ENCODE measurements around the gene SHISA6. TPM values are rescaled to one million over a fixed set of nuclear protein-coding genes. Genes with fewer than 3 reads are reported as not detected.

Gene SHISA6
- total RNA-seq, 4 donors from 2014 or later: 0.13 to 8.8 (median 0.32) TPM

DNA sequence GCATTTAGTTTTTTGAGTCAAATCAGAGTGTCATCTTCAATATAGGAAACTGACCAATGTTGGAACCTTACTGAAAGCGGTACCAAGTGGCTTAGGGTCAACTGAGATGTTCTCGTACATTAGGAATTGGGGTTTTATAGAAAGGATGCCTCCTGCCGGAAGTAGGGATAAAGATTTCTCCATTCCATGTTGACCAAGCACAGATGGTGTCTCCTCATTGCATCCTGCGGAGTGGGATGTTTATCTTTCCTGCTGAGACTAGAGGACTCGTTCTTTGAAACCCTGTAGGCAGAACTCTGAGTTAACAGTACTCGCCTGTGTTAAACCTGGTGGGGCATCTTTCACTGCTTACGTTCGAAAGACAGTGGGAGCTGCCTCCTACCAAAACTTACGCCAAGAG, 1.4 kb downstream of the SHISA6 start:
- TF ChIP-seq, protein P1, sequence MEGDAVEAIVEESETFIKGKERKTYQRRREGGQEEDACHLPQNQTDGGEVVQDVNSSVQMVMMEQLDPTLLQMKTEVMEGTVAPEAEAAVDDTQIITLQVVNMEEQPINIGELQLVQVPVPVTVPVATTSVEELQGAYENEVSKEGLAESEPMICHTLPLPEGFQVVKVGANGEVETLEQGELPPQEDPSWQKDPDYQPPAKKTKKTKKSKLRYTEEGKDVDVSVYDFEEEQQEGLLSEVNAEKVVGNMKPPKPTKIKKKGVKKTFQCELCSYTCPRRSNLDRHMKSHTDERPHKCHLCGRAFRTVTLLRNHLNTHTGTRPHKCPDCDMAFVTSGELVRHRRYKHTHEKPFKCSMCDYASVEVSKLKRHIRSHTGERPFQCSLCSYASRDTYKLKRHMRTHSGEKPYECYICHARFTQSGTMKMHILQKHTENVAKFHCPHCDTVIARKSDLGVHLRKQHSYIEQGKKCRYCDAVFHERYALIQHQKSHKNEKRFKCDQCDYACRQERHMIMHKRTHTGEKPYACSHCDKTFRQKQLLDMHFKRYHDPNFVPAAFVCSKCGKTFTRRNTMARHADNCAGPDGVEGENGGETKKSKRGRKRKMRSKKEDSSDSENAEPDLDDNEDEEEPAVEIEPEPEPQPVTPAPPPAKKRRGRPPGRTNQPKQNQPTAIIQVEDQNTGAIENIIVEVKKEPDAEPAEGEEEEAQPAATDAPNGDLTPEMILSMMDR (IDR thresholded peaks at IDR 0.05): no peak
- no peak for ATAC-seq (ENCODE audit: low FRiP score)
- DNase-seq (ENCODE audit: low spot score): no peak

DNA sequence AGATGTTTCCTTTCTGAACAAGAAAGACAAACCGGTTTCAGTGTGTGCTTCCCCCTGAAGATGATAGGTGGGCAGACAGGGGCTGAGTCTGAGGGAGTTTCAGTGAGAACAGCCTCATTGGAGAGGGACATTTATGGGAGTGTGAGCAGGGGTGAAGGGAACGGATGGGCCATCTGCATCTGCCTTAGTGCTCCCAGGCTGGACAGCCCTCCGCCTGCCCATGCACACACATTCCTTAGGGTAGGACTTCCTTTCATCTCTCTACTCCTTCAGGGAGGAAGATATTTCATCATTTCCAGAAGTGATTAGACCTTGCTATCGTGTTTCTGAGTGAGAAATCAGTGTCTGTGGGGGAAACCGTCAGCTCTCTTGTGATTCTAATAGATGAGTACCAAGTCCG, 3.8 kb downstream of the SHISA6 start:
- no peak for DNase-seq (ENCODE audit: low spot score)
- TF ChIP-seq, protein P1 (IDR thresholded peaks at IDR 0.05): no peak
- ATAC-seq (ENCODE audit: low FRiP score): no peak

DNA sequence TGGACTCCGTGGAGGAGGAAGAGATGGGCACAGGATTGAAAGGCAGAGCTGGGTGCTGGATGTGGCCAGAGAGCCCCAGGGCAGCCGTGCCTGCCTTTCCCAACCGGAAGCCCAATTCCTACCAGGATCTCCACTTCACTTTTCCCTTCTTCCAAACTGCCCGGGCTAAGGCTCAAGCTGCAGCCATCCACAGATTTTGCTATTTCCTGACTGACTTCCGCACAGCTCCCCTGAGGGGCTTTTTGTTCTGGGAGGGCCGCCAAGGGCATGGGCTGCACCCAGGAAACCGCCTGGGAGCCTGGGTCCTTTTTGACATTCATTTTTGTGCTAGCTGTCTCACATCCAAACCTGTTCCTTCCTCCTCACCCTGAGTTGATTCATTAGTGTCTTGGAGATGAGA, 4.2 kb downstream of the SHISA6 start:
- TF ChIP-seq, protein P1 (IDR thresholded peaks at IDR 0.05): no peak
- DNase-seq (ENCODE audit: low spot score) (no peak), ATAC-seq (ENCODE audit: low FRiP score) (no peak)

DNA sequence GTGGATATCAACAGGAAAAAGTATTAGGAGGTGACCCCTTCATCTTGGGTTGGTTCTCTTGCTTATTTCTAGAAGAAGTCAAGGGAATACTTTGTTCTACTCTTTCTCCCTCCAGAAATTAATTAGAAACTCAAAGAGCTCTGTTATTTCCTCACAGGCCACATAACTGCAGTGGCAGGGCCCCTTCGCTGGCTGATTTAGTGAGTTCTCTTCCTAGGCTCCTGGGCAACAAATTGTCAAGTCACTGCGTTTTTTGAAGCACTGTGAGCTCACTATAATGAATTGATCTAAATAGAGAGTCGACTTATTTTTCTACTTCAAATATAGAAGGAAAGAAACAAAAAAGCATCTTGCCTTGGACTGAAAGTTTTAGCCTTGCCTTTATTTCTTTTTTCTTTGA, 4.8 kb downstream of the SHISA6 start:
- TF ChIP-seq, protein P1 (IDR thresholded peaks at IDR 0.05): no peak
- ATAC-seq (ENCODE audit: low FRiP score): no peak
- DNase-seq (ENCODE audit: low spot score): no peak

DNA sequence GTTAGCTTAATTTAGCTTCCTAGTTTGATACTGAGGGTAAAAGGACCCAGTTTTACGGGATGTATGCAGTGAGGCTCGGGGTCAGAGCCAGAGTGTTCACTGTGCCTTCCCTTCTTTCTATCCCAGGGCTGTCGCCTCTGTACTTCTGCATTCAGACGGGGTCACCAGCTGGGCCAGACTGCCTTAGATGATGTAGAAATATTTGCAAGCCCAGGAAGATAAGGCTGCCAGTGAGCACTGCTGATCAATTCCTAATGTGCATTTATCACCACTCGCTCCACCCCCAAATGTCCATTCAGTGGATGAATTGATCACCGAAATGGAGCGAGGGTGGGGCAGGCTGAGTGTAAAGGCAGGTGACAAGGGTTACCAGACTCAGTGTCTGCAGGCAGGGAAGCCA, 9.1 kb downstream of the SHISA6 start:
- TF ChIP-seq, protein P1 (IDR thresholded peaks at IDR 0.05): no peak
- no peak for ATAC-seq (ENCODE audit: low FRiP score)
- no peak for DNase-seq (ENCODE audit: low spot score)

DNA sequence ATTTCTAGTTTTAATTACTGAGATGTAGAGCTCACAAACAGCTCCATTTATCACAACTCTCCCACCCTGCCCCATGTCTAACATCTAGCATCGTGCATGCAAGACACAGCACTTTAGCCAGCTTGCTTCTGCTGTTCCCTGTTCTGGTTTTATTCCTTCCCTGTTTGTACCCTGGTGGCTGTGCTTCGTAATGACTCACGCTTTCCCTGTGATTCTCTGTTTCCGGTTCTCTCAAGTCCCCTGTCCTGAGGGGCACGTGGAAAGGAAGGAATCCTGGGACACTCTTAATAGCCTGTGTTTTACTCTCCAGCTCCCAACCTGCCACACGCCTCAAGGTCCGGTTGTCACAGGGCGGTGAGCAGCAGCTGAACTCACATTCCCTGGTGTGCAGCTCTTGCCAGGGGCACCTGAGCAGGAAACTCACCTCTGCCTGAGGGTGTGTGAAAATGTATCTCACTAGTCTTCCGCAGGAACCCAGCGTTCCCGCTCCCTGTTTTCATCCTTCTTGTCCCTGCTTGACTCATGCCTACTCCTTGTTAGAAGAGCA, 10.6 kb downstream of the SHISA6 start:
- ATAC-seq (ENCODE audit: low FRiP score) (no peak), DNase-seq (ENCODE audit: low spot score) (no peak)
- TF ChIP-seq, protein P1 (IDR thresholded peaks at IDR 0.05): no peak

DNA sequence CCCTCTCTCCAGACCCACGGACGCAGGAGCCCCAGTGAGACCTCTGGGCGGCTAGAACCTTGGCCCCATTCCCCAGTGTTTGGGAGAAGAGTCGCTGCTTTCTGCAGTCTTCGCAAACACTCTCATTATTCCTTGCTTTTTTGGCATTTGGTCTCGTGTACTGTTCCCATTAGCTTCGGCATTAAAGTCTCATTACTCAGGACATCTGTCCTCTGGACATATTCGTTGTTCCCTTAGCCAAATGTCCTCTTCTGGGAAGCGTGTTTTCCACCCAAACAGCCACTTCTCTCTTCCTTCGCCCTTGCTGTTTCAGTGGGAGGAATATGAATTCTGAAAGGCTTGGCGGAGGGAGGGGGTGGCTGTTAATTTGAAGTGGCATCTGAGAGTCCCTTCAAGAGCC, 11.1 kb downstream of the SHISA6 start:
- ATAC-seq (ENCODE audit: low FRiP score) (no peak), DNase-seq (ENCODE audit: low spot score) (no peak)
- TF ChIP-seq, protein P1 (IDR thresholded peaks at IDR 0.05): no peak
